Upper lobe of left lung (tissue), 4 donors: ENCODE data around the gene RNF103.

Source experiments
- CTCF ChIP-seq, 6 experiments: fragments of 450-650 bp in 4 of 6; fragments of 200-600 bp in 2 of 6; sonication (generic) in 2 of 6; IDR thresholded peaks; one replicate each; pipeline ENCODE4 v1.5.1; 2016 to 2019; ENCODE audit warnings: antibody characterized with exemption in 6 of 6
- EP300 ChIP-seq, 4 donors: sonication (generic); formaldehyde crosslinking; IDR thresholded peaks; one replicate each; pipeline ENCODE4 v1.5.1; 2017; ENCODE audit warnings: antibody characterized with exemption in 4 of 4, control low read depth in 2 of 4
- POLR2A ChIP-seq, 4 donors: fragments of 450-650 bp; IDR thresholded peaks; one replicate each; pipeline ENCODE4 v1.5.1; 2016 to 2017; ENCODE audit warnings: antibody characterized with exemption in 4 of 4, mild to moderate bottlenecking in 2 of 4
- POLR2AphosphoS5 ChIP-seq, 2 donors: sonication (generic); formaldehyde crosslinking; IDR thresholded peaks; one replicate each; pipeline ENCODE4 v1.5.1; 2017; ENCODE audit warnings: antibody characterized with exemption in 2 of 2

- TF ChIP-seq CTCF (IDR thresholded peaks at IDR 0.05) (peak in 1 of 6 experiments; percentile 11), POLR2AphosphoS5 (IDR thresholded peaks at IDR 0.05) (peak in 1 of 2 donors; percentile 31), POLR2A (IDR thresholded peaks at IDR 0.05) (no peak), EP300 (IDR thresholded peaks at IDR 0.05) (no peak)
These were observed 597 bp downstream of the RNF103 start for GRCh38 chr2:86623043-86623493.
